GM12875 (cell line): ENCODE measurements around the gene ZMIZ2.
"Not testable (repeated sequence)": the region's sequence is repeated elsewhere in the genome, so short reads cannot be mapped to it uniquely, and the experiment has no call there.

Source experiments
- H3K4me3 ChIP-seq: one replicate; pipeline ENCODE4 v1.5.1; 2011; ENCODE audit warnings: low read depth, low read length, control low read depth
- TF ChIP-seq, protein P1 (sequence below): IDR thresholded peaks from 2 replicates; pipeline ENCODE4 v1.5.1; 2011; ENCODE audit warnings: low read depth, mild to moderate bottlenecking, control low read depth, inconsistent platforms, low read length, moderate library complexity, borderline replicate concordance; ENCODE audit not compliant: insufficient read depth

The ZMIZ2 gene

DNA sequence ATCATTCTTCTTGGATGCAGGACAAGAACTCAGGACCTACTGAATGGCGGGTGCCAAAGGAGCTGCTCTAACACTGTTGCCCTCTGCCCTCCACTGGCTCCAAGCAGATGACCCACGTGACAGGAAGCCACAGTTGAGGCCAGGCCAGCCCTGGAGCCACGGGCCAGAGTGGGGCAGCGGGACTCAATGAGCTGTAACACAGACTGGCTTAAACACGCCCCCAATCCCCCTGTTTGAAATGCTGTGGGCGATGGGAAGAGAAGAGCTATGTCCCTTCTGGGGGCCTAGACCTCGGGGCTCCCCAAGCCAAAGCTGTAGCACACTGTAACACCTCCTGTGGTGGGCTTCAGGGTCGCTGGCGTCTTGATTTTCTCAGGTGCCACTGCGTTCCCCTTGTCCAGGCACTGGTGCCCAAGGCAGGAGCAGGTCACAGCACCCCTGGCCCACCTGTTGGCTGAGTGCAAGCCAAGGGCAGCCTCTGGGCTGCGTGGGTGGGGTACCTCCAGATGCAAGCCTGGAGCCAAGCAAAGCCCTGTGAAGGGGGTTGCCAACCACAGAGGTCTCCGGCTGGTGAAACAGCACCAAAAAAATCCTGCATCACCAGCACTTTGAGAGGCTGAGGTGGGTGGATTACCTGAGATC lies 18.6 kb upstream of the ZMIZ2 start:
- H3K4me3 ChIP-seq, result no peak overlapping the region
- TF ChIP-seq, protein P1, sequence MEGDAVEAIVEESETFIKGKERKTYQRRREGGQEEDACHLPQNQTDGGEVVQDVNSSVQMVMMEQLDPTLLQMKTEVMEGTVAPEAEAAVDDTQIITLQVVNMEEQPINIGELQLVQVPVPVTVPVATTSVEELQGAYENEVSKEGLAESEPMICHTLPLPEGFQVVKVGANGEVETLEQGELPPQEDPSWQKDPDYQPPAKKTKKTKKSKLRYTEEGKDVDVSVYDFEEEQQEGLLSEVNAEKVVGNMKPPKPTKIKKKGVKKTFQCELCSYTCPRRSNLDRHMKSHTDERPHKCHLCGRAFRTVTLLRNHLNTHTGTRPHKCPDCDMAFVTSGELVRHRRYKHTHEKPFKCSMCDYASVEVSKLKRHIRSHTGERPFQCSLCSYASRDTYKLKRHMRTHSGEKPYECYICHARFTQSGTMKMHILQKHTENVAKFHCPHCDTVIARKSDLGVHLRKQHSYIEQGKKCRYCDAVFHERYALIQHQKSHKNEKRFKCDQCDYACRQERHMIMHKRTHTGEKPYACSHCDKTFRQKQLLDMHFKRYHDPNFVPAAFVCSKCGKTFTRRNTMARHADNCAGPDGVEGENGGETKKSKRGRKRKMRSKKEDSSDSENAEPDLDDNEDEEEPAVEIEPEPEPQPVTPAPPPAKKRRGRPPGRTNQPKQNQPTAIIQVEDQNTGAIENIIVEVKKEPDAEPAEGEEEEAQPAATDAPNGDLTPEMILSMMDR, result no peak

DNA sequence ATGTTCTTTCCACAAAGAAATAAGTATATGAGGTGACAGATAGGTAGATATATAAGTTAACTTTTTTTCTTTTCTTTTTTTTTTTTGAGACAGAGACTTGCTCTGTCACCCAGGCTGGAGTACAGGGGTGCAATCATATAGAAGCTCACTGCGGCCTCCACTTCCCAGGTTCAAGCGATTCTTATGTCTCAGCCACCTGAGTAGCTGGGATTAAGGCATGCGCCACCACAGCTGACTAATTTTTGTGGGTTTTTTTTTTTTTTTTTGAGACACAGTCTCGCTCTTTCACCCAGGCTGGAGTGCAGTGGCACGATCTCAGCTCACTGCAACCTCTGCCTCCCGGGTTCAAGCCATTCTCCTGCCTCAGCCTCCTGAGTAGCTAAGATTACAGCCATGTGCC lies 15.7 kb upstream of the ZMIZ2 start:
- not testable (repeated sequence) for H3K4me3 ChIP-seq

DNA sequence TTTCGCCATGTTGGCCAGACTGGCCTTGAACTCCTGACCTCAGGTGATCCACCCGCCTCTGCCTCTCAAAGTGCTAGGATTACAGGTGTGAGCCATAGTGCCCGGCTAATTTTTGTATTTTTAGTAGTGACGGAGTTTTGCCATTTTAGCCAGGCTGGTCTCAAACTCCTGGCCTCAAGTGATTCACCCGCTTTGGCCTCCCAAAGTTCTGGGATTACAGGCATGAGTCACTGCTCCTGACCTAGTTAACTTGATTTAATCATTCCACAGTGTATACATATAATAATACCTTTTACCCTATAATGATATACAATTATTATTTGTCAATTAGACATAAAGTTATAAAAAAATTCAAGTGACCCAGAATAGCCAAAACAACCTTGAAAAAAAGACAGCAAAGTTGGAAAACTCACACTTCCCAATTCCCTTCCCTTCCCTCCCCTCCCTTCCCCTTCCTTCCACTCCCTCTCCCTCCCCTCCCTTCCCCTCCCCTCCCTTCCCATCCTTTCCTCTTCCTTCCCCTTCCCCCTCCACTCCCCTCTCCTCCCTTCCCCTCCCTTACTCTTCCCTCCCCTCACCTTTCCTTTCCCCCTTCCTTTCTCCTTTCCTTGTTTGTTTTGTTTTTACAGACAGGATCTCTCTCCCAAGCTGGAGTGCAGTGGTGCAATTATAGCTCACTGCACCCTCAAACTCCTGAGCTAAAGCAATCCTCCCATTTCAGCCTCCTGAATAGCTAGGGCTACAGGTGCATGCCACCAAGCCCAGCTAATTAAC lies 14.8 kb upstream of the ZMIZ2 start:
- TF ChIP-seq, protein P1, result no peak

DNA sequence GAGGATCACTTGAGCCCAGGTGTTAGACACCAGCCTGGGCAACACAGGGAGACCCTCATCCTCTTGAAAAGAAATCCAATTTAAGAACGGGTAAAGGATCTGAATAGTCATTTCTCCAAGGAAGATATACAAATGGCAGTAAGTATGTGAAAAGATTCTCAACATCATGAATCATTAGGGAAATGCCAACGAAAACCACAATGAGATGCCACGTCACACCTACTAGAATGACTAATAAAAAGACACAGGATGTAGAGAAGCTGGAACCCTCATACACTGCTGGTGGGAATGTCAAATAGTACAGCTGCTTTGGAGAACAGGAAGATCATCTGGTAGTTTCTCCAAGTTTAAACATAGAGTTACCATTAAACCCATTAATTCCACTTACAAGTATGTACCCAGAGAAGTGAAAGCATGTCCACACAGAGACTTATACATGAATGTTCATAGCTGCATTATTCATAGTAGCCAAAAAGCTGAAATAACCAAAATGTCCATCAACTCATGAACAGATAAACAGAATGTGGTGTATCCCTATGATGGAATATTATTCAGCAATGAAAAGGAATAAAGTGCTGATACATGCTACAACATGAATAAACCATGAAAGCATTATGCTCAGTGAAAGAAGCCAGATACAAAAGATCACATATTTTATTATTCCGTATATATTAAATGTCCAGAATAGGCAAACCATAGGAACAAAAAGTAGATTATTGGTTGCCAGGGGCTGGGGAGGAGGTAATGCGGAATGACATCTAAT lies 13.1 kb upstream of the ZMIZ2 start:
- H3K4me3 ChIP-seq, result no peak overlapping the region
- TF ChIP-seq, protein P1, result no peak

More for the DNA sequence above, 14.8 kb upstream of the ZMIZ2 start:
- no peak overlapping the region for H3K4me3 ChIP-seq

DNA sequence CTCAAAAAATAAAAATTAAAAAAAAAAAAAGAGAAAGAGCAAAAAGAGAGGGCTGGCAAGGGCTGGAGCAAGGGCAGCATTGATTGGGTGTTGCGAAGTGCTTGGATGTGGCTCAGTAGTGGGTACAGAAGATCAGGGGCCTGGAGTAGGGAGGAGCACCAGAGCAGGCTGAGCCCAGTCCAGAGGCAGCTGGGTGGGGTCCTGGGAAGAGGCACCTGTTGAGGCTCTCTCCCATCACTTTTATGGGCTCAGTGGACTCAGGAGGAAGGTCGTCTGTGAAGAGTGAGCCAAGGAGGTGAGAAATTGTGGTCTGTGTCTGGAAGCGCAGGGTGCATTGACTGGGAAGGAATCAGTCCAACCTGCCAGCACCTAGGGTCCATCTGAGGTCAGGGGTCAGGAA lies 11.8 kb upstream of the ZMIZ2 start:
- H3K4me3 ChIP-seq, result no peak overlapping the region
- TF ChIP-seq, protein P1, result no peak

DNA sequence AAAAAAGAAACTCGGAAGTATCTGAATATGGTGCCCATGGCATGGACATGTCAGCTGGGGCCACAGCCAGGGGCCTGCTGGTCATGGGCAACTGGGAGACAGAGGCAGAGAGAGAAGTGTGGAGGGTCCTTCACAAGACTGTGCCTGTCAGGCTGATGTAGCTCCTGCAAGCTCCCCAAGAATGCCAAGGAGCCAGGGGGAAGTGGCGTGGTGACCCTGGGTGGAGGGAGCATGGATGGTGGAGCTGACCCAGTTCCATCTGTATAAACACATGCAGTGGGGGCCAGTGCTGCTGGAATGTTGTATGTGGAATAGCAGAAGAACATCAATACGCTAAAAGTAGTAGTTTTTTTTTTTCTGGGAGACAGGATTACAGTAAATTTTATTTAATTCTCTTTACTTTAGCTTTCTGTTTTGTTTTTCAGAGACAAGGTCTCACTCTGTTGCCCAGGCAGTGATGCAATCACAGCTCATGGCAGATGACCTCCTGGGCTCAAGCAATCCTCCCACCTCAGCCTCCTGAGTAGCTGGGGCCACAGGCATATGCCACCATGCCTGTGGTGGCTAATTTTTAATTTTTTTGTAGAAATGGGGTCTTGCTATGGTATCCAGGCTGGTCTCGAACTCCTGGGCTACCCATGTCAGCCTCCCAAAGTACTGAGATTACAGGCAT lies 10.5 kb upstream of the ZMIZ2 start:
- TF ChIP-seq, protein P1, result no peak
- H3K4me3 ChIP-seq, result no peak overlapping the region
